BJ (cell line): Measurements from ENCODE around the gene TTC21A. TPM values are rescaled to one million over a fixed set of nuclear protein-coding genes. Genes with fewer than 3 reads are reported as not detected.

Experiments used
- CTCF ChIA-PET: fragments of 350-600 bp; formaldehyde crosslinking; extraction: SDS; loops from one replicate; lab custom pipeline; 2021; ENCODE audit warnings: antibody characterized with exemption, inconsistent platforms; lab: Yijun Ruan, JAX
- POLR2A ChIA-PET: fragments of 300-600 bp; sonication (Branson Sonifier 250); formaldehyde crosslinking; extraction: SDS; loops from one replicate; lab custom pipeline; 2021; ENCODE audit warnings: antibody characterized with exemption; lab: Charles Lee
- DNase-seq: peaks from one replicate; pipeline ENCODE4 v3.0.0-alpha.2; 2011; ENCODE audit warnings: low read depth
- H3K27me3 ChIP-seq: 2 replicates; pipeline ENCODE4 v1.6.0; 2011; ENCODE audit warnings: low read length; ENCODE audit not compliant: control insufficient read depth, insufficient read depth
- H3K36me3 ChIP-seq: 2 replicates; pipeline ENCODE4 v1.5.1; 2011; ENCODE audit warnings: low read length; ENCODE audit not compliant: control insufficient read depth, insufficient read depth
- H3K4me3 ChIP-seq: 2 replicates; pipeline ENCODE4 v1.5.1; 2011; ENCODE audit warnings: low read depth, mild to moderate bottlenecking, control low read depth, low read length
- polyA plus RNA-seq: library from polyadenylated mRNA; depleted of rRNA; stranded (reverse); fragments of >200 nt; gene quantifications from 2 replicates; pipeline ENCODE4 v1.2.3, GENCODE V29; 2011
- TF ChIP-seq, protein P1 (sequence below): IDR thresholded peaks from 2 replicates; pipeline ENCODE4 v1.5.1; 2011; ENCODE audit warnings: low read depth, mild to moderate bottlenecking, control low read depth, inconsistent platforms, low read length, moderate library complexity; ENCODE audit not compliant: insufficient read depth

The TTC21A gene
- polyA plus RNA-seq, 1 experiment = 2.3 TPM

- DNase-seq = no peak
- POLR2A ChIA-PET = interaction anchor here (1.0 kb wide), 1 partner anchor 29 kb away, joined by 5 read pairs; no protein-coding TSS in a partner anchor
- peaks cover 16% of the 10 kb centered on the region for H3K36me3 ChIP-seq
- TF ChIP-seq, protein P1, sequence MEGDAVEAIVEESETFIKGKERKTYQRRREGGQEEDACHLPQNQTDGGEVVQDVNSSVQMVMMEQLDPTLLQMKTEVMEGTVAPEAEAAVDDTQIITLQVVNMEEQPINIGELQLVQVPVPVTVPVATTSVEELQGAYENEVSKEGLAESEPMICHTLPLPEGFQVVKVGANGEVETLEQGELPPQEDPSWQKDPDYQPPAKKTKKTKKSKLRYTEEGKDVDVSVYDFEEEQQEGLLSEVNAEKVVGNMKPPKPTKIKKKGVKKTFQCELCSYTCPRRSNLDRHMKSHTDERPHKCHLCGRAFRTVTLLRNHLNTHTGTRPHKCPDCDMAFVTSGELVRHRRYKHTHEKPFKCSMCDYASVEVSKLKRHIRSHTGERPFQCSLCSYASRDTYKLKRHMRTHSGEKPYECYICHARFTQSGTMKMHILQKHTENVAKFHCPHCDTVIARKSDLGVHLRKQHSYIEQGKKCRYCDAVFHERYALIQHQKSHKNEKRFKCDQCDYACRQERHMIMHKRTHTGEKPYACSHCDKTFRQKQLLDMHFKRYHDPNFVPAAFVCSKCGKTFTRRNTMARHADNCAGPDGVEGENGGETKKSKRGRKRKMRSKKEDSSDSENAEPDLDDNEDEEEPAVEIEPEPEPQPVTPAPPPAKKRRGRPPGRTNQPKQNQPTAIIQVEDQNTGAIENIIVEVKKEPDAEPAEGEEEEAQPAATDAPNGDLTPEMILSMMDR = no peak
- CTCF ChIA-PET = interaction anchor here (0.6 to 7.1 kb wide), 2 partner anchors 19 to 41 kb away, joined by 3 to 66 read pairs; no protein-coding TSS in a partner anchor
- no peak overlapping the region for H3K4me3 ChIP-seq
- no peaks in the 10 kb centered on the region for H3K27me3 ChIP-seq
Measured at GRCh38 chr3:39148435-39149058, 41.1 kb downstream of the TTC21A start.

GRCh38 chr3:39149059-39149455 is 41.6 kb downstream of the TTC21A start:
- no peak for DNase-seq
- H3K27me3 ChIP-seq = no peaks in the 10 kb centered on the region
- CTCF ChIA-PET = interaction anchor here (0.6 to 7.1 kb wide), 2 partner anchors 20 to 40 kb away, joined by 3 to 66 read pairs; no protein-coding TSS in a partner anchor
- TF ChIP-seq, protein P1 = no peak
- peaks cover 11% of the 10 kb centered on the region for H3K36me3 ChIP-seq
- POLR2A ChIA-PET = interaction anchor here (1.0 kb wide), 1 partner anchor 29 kb away, joined by 5 read pairs; no protein-coding TSS in a partner anchor
- H3K4me3 ChIP-seq = no peak overlapping the region

- ChIA-PET CTCF (interaction anchor here (0.8 to 7.1 kb wide), 7 partner anchors 19 to 43 kb away, joined by 3 to 66 read pairs (median 3); partner anchors contain the start of gene XIRP1), POLR2A (interaction anchor here (1.0 kb wide), 1 partner anchor 28 kb away, joined by 5 read pairs; no protein-coding TSS in a partner anchor)
- H3K27me3 ChIP-seq = no peaks in the 10 kb centered on the region
- no peak overlapping the region for H3K4me3 ChIP-seq
- TF ChIP-seq, protein P1 = no peak
- peaks cover 8% of the 10 kb centered on the region for H3K36me3 ChIP-seq
- DNase-seq = no peak
Measured at GRCh38 chr3:39149498-39150147, 42.1 kb downstream of the TTC21A start.

- TF ChIP-seq, protein P1 = peak; percentile 10; the same call in 1 of the 2 replicates
- CTCF ChIA-PET = interaction anchor here (0.6 to 1.7 kb wide), 9 partner anchors 19 to 142 kb away, joined by 3 to 6 read pairs (median 3); partner anchors contain the start of gene XIRP1
- POLR2A ChIA-PET = no interaction called here
Measured at GRCh38 chr3:39150148-39150802, 42.8 kb downstream of the TTC21A start.

More at GRCh38 chr3:39150148-39150802, 42.8 kb downstream of the TTC21A start:
- peak overlapping the region; percentile 91 for H3K4me3 ChIP-seq
- no peak for DNase-seq
- no peaks in the 10 kb centered on the region for H3K27me3 ChIP-seq
- peaks cover 4% of the 10 kb centered on the region for H3K36me3 ChIP-seq
